ENCODE data around the gene SMAD5.

Gene SMAD5

DNA sequence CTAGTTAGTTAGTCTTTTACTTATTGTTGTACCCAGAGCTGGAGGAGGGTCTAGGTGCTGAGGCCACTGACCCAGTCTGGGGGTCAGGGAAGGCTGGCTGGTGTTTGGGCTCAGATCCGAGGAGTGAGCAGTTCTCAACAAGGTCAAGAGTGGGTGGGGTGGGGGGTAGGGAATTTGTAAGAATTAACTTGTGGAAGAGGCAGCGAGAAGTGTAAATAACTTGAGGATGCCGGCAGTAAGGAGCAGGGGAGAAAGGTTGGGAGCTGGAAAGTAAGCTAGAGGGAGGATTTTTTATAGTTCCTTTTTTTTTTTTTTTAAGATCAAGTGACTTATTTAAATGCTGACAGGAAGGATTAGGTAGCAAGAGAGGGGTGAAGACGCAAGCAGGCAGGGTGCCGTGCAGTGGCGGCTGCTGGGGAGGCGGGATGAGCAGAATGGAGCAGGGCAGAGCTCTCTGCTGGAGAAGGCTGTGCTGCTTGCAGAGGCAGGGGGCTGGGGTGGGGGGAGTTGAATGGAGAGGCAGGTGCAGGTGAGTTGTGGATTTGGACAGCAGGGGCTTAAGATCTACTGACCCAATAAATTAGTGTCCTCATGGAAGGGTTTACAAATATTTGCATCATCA lies 95.6 kb downstream of the SMAD5 start:
- DNase-seq: no peak

DNA sequence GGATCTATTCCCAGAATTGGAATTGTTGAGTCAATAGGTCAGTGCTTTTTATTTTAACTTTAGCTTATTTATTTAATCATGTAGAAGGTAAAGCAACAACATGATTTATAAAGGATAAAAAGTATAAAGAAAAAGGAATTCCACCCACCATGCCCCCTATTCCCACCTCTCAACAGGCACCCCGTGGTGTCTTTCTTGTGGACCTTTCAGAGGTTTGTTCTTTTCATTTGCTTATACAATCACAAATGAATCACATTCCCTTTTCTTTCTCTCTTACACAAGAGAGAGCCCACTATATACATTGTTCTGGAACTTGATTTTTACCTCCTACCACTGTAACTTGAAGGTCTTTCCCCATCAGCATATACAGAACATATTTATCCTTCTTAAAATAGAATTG lies 97.5 kb downstream of the SMAD5 start:
- no peak for DNase-seq

DNA sequence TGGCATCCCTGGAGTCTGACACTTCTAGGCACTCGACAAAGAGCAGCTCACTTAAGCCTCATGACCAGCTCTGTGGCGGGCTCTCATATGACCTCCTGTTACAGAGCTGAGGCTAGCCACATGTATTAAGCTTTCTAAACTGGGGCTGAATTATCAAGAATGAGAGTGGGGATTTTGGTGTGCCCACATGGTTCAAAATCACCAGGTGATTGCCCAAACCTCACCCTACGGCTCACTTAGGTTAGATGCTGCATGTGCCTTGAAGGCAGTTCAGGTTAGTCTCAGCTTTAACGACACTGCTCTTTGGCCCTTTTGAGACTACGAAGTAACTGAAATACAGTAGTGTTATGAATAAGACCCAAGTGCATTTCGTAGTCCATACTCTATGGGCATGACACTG lies 99.7 kb downstream of the SMAD5 start:
- DNase-seq: no peak
